ENCODE measurements around the gene SGPP1.

The SGPP1 gene

GRCh38 chr14:63727736-63728728, at the start of gene SGPP1:
TSS of gene SGPP1 (minus strand) at chr14:63728065. CDS start at chr14:63727944, 121 bp downstream.
- Histone ChIP-seq H3K4me3 (peak within 1 kb of the TSS; percentile 97), H3K27ac (peak within 1 kb of the TSS; percentile 87 to 94)
- peak; percentile 83 for DNase-seq (ENCODE audit: low spot score)
- no peak for TF ChIP-seq CTCF (IDR thresholded peaks at IDR 0.05)

GRCh38 chr14:63777024-63777423, 49.2 kb upstream of the SGPP1 start:
- TF ChIP-seq CTCF (IDR thresholded peaks at IDR 0.05), result no peak
- no peak overlapping the region for H3K4me3 ChIP-seq
- no peak for DNase-seq (ENCODE audit: low spot score)
- no peak overlapping the region for H3K27ac ChIP-seq

GRCh38 chr14:63773504-63773903, 45.6 kb upstream of the SGPP1 start:
- no peak for DNase-seq (ENCODE audit: low spot score)
- H3K4me3 ChIP-seq, result no peak overlapping the region
- TF ChIP-seq CTCF (IDR thresholded peaks at IDR 0.05), result no peak
- H3K27ac ChIP-seq, result no peak overlapping the region

GRCh38 chr14:63770187-63770807, 42.4 kb upstream of the SGPP1 start:
- peak; percentile 45 for TF ChIP-seq CTCF (IDR thresholded peaks at IDR 0.05)
- no peak for DNase-seq (ENCODE audit: low spot score)
- no peak overlapping the region for H3K27ac ChIP-seq
- no peak overlapping the region for H3K4me3 ChIP-seq

- DNase-seq (ENCODE audit: low spot score), result no peak
- Histone ChIP-seq H3K4me3 (no peak overlapping the region), H3K27ac (no peak overlapping the region)
- no peak for TF ChIP-seq CTCF (IDR thresholded peaks at IDR 0.05)
These were observed 38.7 kb upstream of the SGPP1 start for GRCh38 chr14:63766611-63767010.

- no peak for TF ChIP-seq CTCF (IDR thresholded peaks at IDR 0.05)
- H3K27ac ChIP-seq, result no peak overlapping the region
- DNase-seq (ENCODE audit: low spot score), result no peak
- no peak overlapping the region for H3K4me3 ChIP-seq
These were observed 36.8 kb upstream of the SGPP1 start for GRCh38 chr14:63764620-63765139.

All from coronary artery (tissue), 2 donors.